ENCODE measurements around the gene RYR2. TPM values are rescaled to one million over a fixed set of nuclear protein-coding genes. Genes with fewer than 3 reads are reported as not detected.

Gene RYR2
- polyA plus RNA-seq, 1 of the 3 experiments (the other 2 are of a cell fraction): under 0.01 TPM

DNA sequence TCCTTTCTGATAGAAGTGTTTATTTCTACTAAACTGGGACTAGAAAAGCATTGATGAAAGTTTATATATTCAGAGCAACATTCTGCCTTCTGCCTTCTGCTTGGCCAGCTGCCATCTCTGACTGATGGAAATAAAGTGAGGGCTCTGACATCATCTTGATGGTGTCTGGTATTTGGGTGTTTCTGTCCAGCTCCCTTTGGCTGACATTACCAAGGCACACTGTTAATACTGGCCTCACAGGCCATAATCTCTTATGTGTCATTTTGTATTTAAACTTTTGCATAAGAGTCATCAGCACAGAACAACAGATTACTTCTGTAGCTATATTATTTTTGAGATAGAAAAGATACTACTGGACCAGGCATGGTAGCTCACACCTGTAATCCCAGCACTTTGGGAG is 216.9 kb downstream of the RYR2 start:
- H3F3A ChIP-seq (replicated peaks; ENCODE audit: insufficient read depth): no peaks in the 10 kb centered on the region
- no peak overlapping the region for H3K4me2 ChIP-seq
- ChIA-PET POLR2A (interaction anchor here (0.7 kb wide), 1 partner anchor 127 kb away, joined by 3 read pairs; no protein-coding TSS in a partner anchor), CTCF (interaction anchor here (0.6 kb wide), 1 partner anchor 92 kb away, joined by 3 read pairs; no protein-coding TSS in a partner anchor)
- no peaks in the 10 kb centered on the region for H4K20me1 ChIP-seq (ENCODE audit: insufficient read depth)
- H2AFZ ChIP-seq (ENCODE audit: low read depth): no peak overlapping the region
- no peak overlapping the region for H3K4me3 ChIP-seq (ENCODE audit: low read depth in 2 of 2, low read length in 1 of 2)
- H3K9me2 ChIP-seq: no peaks in the 10 kb centered on the region
- peak overlapping the region in 1 of 2 experiments; percentile 82; a peak in 2 of 4 replicates for H3K27ac ChIP-seq (ENCODE audit: low read depth in 2 of 2, low read length in 1 of 2)
- no peaks in the 10 kb centered on the region for H3K79me2 ChIP-seq (ENCODE audit: insufficient read depth)
- H3K27me3 ChIP-seq (ENCODE audit: insufficient read depth): no peaks in the 10 kb centered on the region
- H3K36me3 ChIP-seq (replicated peaks in 1 of 2; ENCODE audit: control insufficient read depth in 1 of 2, insufficient read depth in 2 of 2, low read length in 1 of 2): no peaks in the 10 kb centered on the region
- no peak overlapping the region for H3K9ac ChIP-seq
- peak; percentile 66 for DNase-seq
- H3K4me1 ChIP-seq (ENCODE audit: control insufficient read depth in 1 of 2, insufficient read depth in 2 of 2, low read depth in 1 of 2, low read length in 1 of 2): peaks cover 0 to 17% of the 10 kb centered on the region in 2 experiments; a peak in 2 of 4 replicates
- H3K9me3 ChIP-seq: no peaks in the 10 kb centered on the region; the same call in 1 of the 2 replicates
- TF ChIP-seq MXI1 (IDR thresholded peaks at IDR 0.05; ENCODE audit: low read depth, low read length) (no peak), JUND (IDR thresholded peaks at IDR 0.05) (no peak), GABPA (IDR thresholded peaks at IDR 0.05; ENCODE audit: low read depth) (no peak), MEF2A (IDR thresholded peaks at IDR 0.05; ENCODE audit: borderline replicate concordance, low read depth) (no peak), RFX5 (IDR thresholded peaks at IDR 0.05; ENCODE audit: low read length) (no peak), NFIC (IDR thresholded peaks at IDR 0.05; ENCODE audit: borderline replicate concordance) (0 out of 2 replicates have a peak, but pooled peaks have one; percentile 9), EZH2phosphoT487 (IDR thresholded peaks at IDR 0.05; ENCODE audit: borderline replicate concordance, low read depth) (no peak), FOXM1 (IDR thresholded peaks at IDR 0.05; ENCODE audit: low read depth) (no peak), FOXJ3 (CRISPR knock-in tag; IDR thresholded peaks at IDR 0.05) (no peak), RAD21 (IDR thresholded peaks at IDR 0.05; ENCODE audit: low read length) (no peak), EP300 (IDR thresholded peaks at IDR 0.05; ENCODE audit: borderline replicate concordance in 1 of 2, low read depth in 1 of 2, low read length in 1 of 2) (peak in 1 of 2 experiments; percentile 82; a peak in 2 of 4 replicates), TAF1 (IDR thresholded peaks at IDR 0.05; ENCODE audit: borderline replicate concordance, low read depth, low read length) (no peak), FOSL2 (IDR thresholded peaks at IDR 0.05; ENCODE audit: borderline replicate concordance, low read depth) (no peak), CHD2 (IDR thresholded peaks at IDR 0.05; ENCODE audit: low read length, partially characterized antibody) (peak; percentile 58), SMC3 (IDR thresholded peaks at IDR 0.05; ENCODE audit: low read depth, low read length) (no peak), TCF12 (IDR thresholded peaks at IDR 0.05) (no peak), TEAD4 (IDR thresholded peaks at IDR 0.05; ENCODE audit: borderline replicate concordance, insufficient read depth) (no peak), YY1 (IDR thresholded peaks at IDR 0.05; ENCODE audit: low read depth) (no peak), RXRA (IDR thresholded peaks at IDR 0.05; ENCODE audit: borderline replicate concordance, low read depth) (no peak), SIN3A (IDR thresholded peaks at IDR 0.05; ENCODE audit: borderline replicate concordance, low read depth, low read length) (no peak), POLR2AphosphoS5 (IDR thresholded peaks at IDR 0.05; ENCODE audit: low read depth, low read length) (no peak), GATA2 (CRISPR knock-in tag; IDR thresholded peaks at IDR 0.05) (peak; percentile 79)
- TF ChIP-seq, protein P1, sequence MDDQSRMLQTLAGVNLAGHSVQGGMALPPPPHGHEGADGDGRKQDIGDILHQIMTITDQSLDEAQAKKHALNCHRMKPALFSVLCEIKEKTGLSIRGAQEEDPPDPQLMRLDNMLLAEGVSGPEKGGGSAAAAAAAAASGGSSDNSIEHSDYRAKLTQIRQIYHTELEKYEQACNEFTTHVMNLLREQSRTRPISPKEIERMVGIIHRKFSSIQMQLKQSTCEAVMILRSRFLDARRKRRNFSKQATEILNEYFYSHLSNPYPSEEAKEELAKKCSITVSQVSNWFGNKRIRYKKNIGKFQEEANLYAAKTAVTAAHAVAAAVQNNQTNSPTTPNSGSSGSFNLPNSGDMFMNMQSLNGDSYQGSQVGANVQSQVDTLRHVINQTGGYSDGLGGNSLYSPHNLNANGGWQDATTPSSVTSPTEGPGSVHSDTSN (IDR thresholded peaks at IDR 0.05): no peak
- TF ChIP-seq, protein P2, sequence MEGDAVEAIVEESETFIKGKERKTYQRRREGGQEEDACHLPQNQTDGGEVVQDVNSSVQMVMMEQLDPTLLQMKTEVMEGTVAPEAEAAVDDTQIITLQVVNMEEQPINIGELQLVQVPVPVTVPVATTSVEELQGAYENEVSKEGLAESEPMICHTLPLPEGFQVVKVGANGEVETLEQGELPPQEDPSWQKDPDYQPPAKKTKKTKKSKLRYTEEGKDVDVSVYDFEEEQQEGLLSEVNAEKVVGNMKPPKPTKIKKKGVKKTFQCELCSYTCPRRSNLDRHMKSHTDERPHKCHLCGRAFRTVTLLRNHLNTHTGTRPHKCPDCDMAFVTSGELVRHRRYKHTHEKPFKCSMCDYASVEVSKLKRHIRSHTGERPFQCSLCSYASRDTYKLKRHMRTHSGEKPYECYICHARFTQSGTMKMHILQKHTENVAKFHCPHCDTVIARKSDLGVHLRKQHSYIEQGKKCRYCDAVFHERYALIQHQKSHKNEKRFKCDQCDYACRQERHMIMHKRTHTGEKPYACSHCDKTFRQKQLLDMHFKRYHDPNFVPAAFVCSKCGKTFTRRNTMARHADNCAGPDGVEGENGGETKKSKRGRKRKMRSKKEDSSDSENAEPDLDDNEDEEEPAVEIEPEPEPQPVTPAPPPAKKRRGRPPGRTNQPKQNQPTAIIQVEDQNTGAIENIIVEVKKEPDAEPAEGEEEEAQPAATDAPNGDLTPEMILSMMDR (IDR thresholded peaks at IDR 0.05): no peak
- TF ChIP-seq, protein P3, sequence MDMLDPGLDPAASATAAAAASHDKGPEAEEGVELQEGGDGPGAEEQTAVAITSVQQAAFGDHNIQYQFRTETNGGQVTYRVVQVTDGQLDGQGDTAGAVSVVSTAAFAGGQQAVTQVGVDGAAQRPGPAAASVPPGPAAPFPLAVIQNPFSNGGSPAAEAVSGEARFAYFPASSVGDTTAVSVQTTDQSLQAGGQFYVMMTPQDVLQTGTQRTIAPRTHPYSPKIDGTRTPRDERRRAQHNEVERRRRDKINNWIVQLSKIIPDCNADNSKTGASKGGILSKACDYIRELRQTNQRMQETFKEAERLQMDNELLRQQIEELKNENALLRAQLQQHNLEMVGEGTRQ (IDR thresholded peaks at IDR 0.05; ENCODE audit: borderline replicate concordance, low read depth, low read length): no peak
- TF ChIP-seq, protein P4, sequence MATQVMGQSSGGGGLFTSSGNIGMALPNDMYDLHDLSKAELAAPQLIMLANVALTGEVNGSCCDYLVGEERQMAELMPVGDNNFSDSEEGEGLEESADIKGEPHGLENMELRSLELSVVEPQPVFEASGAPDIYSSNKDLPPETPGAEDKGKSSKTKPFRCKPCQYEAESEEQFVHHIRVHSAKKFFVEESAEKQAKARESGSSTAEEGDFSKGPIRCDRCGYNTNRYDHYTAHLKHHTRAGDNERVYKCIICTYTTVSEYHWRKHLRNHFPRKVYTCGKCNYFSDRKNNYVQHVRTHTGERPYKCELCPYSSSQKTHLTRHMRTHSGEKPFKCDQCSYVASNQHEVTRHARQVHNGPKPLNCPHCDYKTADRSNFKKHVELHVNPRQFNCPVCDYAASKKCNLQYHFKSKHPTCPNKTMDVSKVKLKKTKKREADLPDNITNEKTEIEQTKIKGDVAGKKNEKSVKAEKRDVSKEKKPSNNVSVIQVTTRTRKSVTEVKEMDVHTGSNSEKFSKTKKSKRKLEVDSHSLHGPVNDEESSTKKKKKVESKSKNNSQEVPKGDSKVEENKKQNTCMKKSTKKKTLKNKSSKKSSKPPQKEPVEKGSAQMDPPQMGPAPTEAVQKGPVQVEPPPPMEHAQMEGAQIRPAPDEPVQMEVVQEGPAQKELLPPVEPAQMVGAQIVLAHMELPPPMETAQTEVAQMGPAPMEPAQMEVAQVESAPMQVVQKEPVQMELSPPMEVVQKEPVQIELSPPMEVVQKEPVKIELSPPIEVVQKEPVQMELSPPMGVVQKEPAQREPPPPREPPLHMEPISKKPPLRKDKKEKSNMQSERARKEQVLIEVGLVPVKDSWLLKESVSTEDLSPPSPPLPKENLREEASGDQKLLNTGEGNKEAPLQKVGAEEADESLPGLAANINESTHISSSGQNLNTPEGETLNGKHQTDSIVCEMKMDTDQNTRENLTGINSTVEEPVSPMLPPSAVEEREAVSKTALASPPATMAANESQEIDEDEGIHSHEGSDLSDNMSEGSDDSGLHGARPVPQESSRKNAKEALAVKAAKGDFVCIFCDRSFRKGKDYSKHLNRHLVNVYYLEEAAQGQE (IDR thresholded peaks at IDR 0.05; ENCODE audit: low read depth, low read length): no peak
- TF ChIP-seq, protein P5, sequence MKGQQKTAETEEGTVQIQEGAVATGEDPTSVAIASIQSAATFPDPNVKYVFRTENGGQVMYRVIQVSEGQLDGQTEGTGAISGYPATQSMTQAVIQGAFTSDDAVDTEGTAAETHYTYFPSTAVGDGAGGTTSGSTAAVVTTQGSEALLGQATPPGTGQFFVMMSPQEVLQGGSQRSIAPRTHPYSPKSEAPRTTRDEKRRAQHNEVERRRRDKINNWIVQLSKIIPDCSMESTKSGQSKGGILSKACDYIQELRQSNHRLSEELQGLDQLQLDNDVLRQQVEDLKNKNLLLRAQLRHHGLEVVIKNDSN (IDR thresholded peaks at IDR 0.05; ENCODE audit: borderline replicate concordance, low read depth): no peak
- TF ChIP-seq, protein P6, sequence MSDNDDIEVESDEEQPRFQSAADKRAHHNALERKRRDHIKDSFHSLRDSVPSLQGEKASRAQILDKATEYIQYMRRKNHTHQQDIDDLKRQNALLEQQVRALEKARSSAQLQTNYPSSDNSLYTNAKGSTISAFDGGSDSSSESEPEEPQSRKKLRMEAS (IDR thresholded peaks at IDR 0.05; ENCODE audit: low read depth): no peak

Data from SK-N-SH (cell line).